HepG2 (cell line): Measurements from ENCODE around the gene PALM. TPM values are rescaled to one million over a fixed set of nuclear protein-coding genes. Genes with fewer than 3 reads are reported as not detected.
A peak's percentile ranks its signal among the peaks of the same experiment; 100 is the strongest.

Experiments
- ARNTL ChIP-seq: sonication (generic); formaldehyde crosslinking; IDR thresholded peaks from 2 replicates; pipeline ENCODE4 v1.4.0; 2020; ENCODE audit warnings: mild to moderate bottlenecking, missing genetic modification reagents
- FIP1L1 ChIP-seq: fragments of 200-400 bp; formaldehyde crosslinking; IDR thresholded peaks from 2 replicates; pipeline ENCODE4 v1.6.1; 2018; ENCODE audit warnings: low read depth, mild to moderate bottlenecking, low read length, moderate library complexity, borderline replicate concordance; ENCODE audit not compliant: insufficient read depth
- FOSL1 ChIP-seq: sonication (generic); formaldehyde crosslinking; IDR thresholded peaks from 2 replicates; pipeline ENCODE4 v1.9.0; 2021; ENCODE audit warnings: missing genetic modification reagents, borderline replicate concordance
- FOSL2 ChIP-seq: sonication (generic); formaldehyde crosslinking; IDR thresholded peaks from 2 replicates; pipeline ENCODE4 v1.4.0; 2020; ENCODE audit warnings: missing genetic modification reagents
- IKZF4 ChIP-seq: sonication (generic); formaldehyde crosslinking; IDR thresholded peaks from 2 replicates; pipeline ENCODE4 v1.5.1; 2020; ENCODE audit warnings: borderline replicate concordance, mild to moderate bottlenecking, low read depth, missing genetic modification reagents; ENCODE audit errors: not compliant biosample characterization
- NCOA5 ChIP-seq: sonication (generic); formaldehyde crosslinking; IDR thresholded peaks from 2 replicates; pipeline ENCODE4 v1.4.0; 2020; ENCODE audit warnings: missing genetic modification reagents
- PAX8 ChIP-seq: sonication (generic); formaldehyde crosslinking; IDR thresholded peaks from 2 replicates; pipeline ENCODE4 v1.8.0; 2022; ENCODE audit warnings: mild to moderate bottlenecking, missing genetic modification reagents, borderline replicate concordance
- RARG ChIP-seq: sonication (generic); formaldehyde crosslinking; IDR thresholded peaks from 2 replicates; pipeline ENCODE4 v1.4.0; 2020; ENCODE audit warnings: low read depth, mild to moderate bottlenecking, missing genetic modification reagents
- SIN3B ChIP-seq: fragments of 150-350 bp; IDR thresholded peaks from 2 replicates; pipeline ENCODE4 v1.6.1; 2014; ENCODE audit warnings: low read length
- SRF ChIP-seq: IDR thresholded peaks from 2 replicates; pipeline ENCODE4 v1.6.1; 2011; ENCODE audit warnings: mild to moderate bottlenecking, low read depth, low read length, moderate library complexity
- SRY ChIP-seq: sonication (generic); formaldehyde crosslinking; IDR thresholded peaks from 2 replicates; pipeline ENCODE4 v1.8.0; 2022; ENCODE audit warnings: mild to moderate bottlenecking, missing genetic modification reagents
- TAF1 ChIP-seq: sonication (generic); formaldehyde crosslinking; IDR thresholded peaks from 2 replicates; pipeline ENCODE4 v1.4.0; 2020; ENCODE audit warnings: missing genetic modification reagents
- TMF1 ChIP-seq: sonication (generic); formaldehyde crosslinking; IDR thresholded peaks from 2 replicates; pipeline ENCODE4 v1.8.1; 2022; ENCODE audit warnings: low read depth, missing genetic modification reagents
- ZBTB38 ChIP-seq: sonication (generic); formaldehyde crosslinking; IDR thresholded peaks from 2 replicates; pipeline ENCODE4 v1.5.1; 2020; ENCODE audit warnings: mild to moderate bottlenecking, missing genetic modification reagents
- ZNF292 ChIP-seq: sonication (generic); formaldehyde crosslinking; IDR thresholded peaks from 2 replicates; pipeline ENCODE4 v1.8.1; 2022; ENCODE audit warnings: mild to moderate bottlenecking, low read depth, missing genetic modification reagents, borderline replicate concordance
- ZNF543 ChIP-seq: sonication (generic); formaldehyde crosslinking; IDR thresholded peaks from 2 replicates; pipeline ENCODE4 v1.4.0; 2020; ENCODE audit warnings: mild to moderate bottlenecking, missing genetic modification reagents
- ZNF572 ChIP-seq: sonication (generic); formaldehyde crosslinking; IDR thresholded peaks from 2 replicates; pipeline ENCODE4 v1.5.1; 2020; ENCODE audit warnings: mild to moderate bottlenecking, missing genetic modification reagents
- ZNF619 ChIP-seq: sonication (generic); formaldehyde crosslinking; IDR thresholded peaks from 2 replicates; pipeline ENCODE4 v1.4.0; 2020; ENCODE audit warnings: mild to moderate bottlenecking, missing genetic modification reagents
- ZNF652 ChIP-seq: IDR thresholded peaks from 2 replicates; pipeline ENCODE4 v1.6.1; 2016; ENCODE audit warnings: low read depth, borderline replicate concordance
- ZNF747 ChIP-seq: sonication (generic); formaldehyde crosslinking; IDR thresholded peaks from 2 replicates; pipeline ENCODE4 v1.8.1; 2023; ENCODE audit warnings: missing genetic modification reagents, mild to moderate bottlenecking, borderline replicate concordance
- ZNF780A ChIP-seq: sonication (generic); formaldehyde crosslinking; IDR thresholded peaks from 2 replicates; pipeline ENCODE4 v1.8.0; 2022; ENCODE audit warnings: mild to moderate bottlenecking, missing genetic modification reagents, moderate library complexity
- ZSCAN30 ChIP-seq: sonication (generic); formaldehyde crosslinking; IDR thresholded peaks from 2 replicates; pipeline ENCODE4 v1.5.0; 2020; ENCODE audit warnings: mild to moderate bottlenecking, missing genetic modification reagents
- polyA plus RNA-seq, 8 experiments: library from polyadenylated mRNA; depleted of rRNA in 3 of 8; stranded (reverse) in 7 of 8; unstranded in 1 of 8; fragments of >200 nt; fragmentation: Illumina TruSeq in 4 of 8; extraction: Trizol in 4 of 8; gene quantifications; 2 replicates each; pipeline versions ENCODE4 v1.2.1 to v1.2.3, GENCODE V29; 2011 to 2016; ENCODE audit warnings: low read depth in 4 of 8, missing spikeins in 1 of 8, mixed read lengths in 1 of 8; ENCODE audit not compliant: insufficient read depth in 1 of 8
- total RNA-seq, 5 experiments: library from RNA; depleted of rRNA; stranded (reverse); fragments of >200 nt; fragmentation: Illumina TruSeq; extraction: Trizol; gene quantifications; 2 replicates each; pipeline ENCODE4 v1.2.3, GENCODE V29; 2016; ENCODE audit warnings: low read depth in 1 of 5
- TF ChIP-seq, protein P1 (sequence below): sonication (generic); formaldehyde crosslinking; IDR thresholded peaks from 2 replicates; pipeline ENCODE4 v1.8.0; 2022; ENCODE audit warnings: missing genetic modification reagents, mild to moderate bottlenecking, moderate library complexity, borderline replicate concordance
- TF ChIP-seq, protein P2 (sequence below): sonication (generic); formaldehyde crosslinking; IDR thresholded peaks from 2 replicates; pipeline ENCODE4 v1.5.0; 2020; ENCODE audit warnings: mild to moderate bottlenecking, missing genetic modification reagents, moderate library complexity
- TF ChIP-seq, protein P3 (sequence below): IDR thresholded peaks from 2 replicates; pipeline ENCODE4 v1.6.1; 2016; ENCODE audit warnings: missing genetic modification reagents, missing compliant biosample characterization

Gene PALM
- total and polyA plus RNA-seq, 2 of the 13 experiments (the other 11 are each of a cell fraction or from before 2014, with no cell fraction given), result 4.0 to 9.7 TPM

DNA sequence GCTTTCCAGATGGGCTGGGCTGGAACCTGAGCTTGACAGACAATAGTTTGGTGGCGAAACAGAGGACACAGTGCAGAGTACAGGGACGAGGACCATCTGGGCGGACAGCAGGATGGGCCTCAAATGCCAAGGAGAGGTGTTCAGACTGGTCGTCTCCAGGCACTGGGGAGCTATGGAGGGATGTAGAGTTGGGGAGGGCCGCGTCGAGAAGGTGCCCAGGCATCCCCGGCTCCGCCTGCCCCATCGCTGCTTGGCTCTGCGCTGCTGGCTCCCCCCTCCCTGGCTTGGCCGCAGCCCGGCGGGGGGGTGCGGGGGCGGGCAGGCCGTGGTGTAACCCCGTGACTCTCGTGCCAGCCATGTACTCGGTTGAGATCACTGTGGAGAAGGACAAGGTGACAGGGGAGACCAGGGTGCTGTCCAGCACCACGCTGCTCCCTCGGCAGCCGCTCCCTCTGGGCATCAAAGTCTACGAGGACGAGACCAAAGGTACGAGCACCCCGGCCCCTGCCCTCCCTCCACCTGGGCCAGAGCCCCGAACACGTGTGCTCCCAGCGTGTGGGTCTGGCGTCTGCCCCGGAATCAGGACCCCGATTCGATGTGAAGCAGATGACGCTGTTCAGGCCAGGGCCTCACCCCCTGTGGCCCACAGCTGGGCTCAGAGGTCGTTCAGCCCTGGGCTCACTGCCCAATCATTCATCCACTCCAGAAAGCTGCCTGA, 31.4 kb downstream of the PALM start (continued):
- TF ChIP-seq SRY (CRISPR knock-in tag) (no peak; the same call in none of the 2 replicates), NCOA5 (CRISPR knock-in tag) (no peak), ZNF619 (CRISPR knock-in tag) (peak; percentile 49; the same call in 1 of the 2 replicates), TMF1 (CRISPR knock-in tag) (peak; percentile 72; the same call in 1 of the 2 replicates), ZSCAN30 (no peak), RARG (CRISPR knock-in tag) (no peak), FOSL2 (CRISPR knock-in tag) (no peak), ZNF747 (no peak), ZNF652 (CRISPR knock-in tag) (no peak), IKZF4 (CRISPR knock-in tag) (peak; percentile 95), FIP1L1 (no peak), SRF (no peak), ZNF292 (CRISPR knock-in tag) (peak; percentile 92), TAF1 (CRISPR knock-in tag) (no peak), PAX8 (no peak; the same call in 1 of the 2 replicates), ARNTL (CRISPR knock-in tag) (peak; percentile 98), SIN3B (no peak), ZNF780A (CRISPR knock-in tag) (0 out of 2 replicates have a peak, but pooled peaks have one; percentile 32), ZNF543 (peak; percentile 89), ZNF572 (CRISPR knock-in tag) (no peak), ZBTB38 (CRISPR knock-in tag) (no peak), FOSL1 (no peak)
- TF ChIP-seq, protein P1, sequence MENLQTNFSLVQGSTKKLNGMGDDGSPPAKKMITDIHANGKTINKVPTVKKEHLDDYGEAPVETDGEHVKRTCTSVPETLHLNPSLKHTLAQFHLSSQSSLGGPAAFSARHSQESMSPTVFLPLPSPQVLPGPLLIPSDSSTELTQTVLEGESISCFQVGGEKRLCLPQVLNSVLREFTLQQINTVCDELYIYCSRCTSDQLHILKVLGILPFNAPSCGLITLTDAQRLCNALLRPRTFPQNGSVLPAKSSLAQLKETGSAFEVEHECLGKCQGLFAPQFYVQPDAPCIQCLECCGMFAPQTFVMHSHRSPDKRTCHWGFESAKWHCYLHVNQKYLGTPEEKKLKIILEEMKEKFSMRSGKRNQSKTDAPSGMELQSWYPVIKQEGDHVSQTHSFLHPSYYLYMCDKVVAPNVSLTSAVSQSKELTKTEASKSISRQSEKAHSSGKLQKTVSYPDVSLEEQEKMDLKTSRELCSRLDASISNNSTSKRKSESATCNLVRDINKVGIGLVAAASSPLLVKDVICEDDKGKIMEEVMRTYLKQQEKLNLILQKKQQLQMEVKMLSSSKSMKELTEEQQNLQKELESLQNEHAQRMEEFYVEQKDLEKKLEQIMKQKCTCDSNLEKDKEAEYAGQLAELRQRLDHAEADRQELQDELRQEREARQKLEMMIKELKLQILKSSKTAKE (CRISPR knock-in tag), result peak; percentile 44; the same call in 1 of the 2 replicates
- TF ChIP-seq, protein P2, sequence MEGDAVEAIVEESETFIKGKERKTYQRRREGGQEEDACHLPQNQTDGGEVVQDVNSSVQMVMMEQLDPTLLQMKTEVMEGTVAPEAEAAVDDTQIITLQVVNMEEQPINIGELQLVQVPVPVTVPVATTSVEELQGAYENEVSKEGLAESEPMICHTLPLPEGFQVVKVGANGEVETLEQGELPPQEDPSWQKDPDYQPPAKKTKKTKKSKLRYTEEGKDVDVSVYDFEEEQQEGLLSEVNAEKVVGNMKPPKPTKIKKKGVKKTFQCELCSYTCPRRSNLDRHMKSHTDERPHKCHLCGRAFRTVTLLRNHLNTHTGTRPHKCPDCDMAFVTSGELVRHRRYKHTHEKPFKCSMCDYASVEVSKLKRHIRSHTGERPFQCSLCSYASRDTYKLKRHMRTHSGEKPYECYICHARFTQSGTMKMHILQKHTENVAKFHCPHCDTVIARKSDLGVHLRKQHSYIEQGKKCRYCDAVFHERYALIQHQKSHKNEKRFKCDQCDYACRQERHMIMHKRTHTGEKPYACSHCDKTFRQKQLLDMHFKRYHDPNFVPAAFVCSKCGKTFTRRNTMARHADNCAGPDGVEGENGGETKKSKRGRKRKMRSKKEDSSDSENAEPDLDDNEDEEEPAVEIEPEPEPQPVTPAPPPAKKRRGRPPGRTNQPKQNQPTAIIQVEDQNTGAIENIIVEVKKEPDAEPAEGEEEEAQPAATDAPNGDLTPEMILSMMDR (CRISPR knock-in tag), result 0 out of 2 replicates have a peak, but pooled peaks have one; percentile 2
- TF ChIP-seq, protein P3, sequence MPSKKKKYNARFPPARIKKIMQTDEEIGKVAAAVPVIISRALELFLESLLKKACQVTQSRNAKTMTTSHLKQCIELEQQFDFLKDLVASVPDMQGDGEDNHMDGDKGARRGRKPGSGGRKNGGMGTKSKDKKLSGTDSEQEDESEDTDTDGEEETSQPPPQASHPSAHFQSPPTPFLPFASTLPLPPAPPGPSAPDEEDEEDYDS (CRISPR knock-in tag), result no peak; the same call in 1 of the 2 replicates
